Erythroblast (primary cell): ENCODE measurements around the gene SLC16A3.
A peak's percentile ranks its signal among the peaks of the same experiment; 100 is the strongest.

Experiments used
- DNase-seq, 2 experiments: peaks; one replicate each; lab custom pipeline; 2025; lab: John Stamatoyannopoulos, UW
- GATA1 ChIP-seq: IDR thresholded peaks from 2 replicates; pipeline ENCODE4 v1.6.1; 2011; ENCODE audit warnings: low read depth, mild to moderate bottlenecking, control low read depth, low read length, moderate library complexity
- POLR2A ChIP-seq: IDR thresholded peaks from 2 replicates; pipeline ENCODE4 v1.6.1; 2011; ENCODE audit warnings: mild to moderate bottlenecking, low read length

The SLC16A3 gene

DNA sequence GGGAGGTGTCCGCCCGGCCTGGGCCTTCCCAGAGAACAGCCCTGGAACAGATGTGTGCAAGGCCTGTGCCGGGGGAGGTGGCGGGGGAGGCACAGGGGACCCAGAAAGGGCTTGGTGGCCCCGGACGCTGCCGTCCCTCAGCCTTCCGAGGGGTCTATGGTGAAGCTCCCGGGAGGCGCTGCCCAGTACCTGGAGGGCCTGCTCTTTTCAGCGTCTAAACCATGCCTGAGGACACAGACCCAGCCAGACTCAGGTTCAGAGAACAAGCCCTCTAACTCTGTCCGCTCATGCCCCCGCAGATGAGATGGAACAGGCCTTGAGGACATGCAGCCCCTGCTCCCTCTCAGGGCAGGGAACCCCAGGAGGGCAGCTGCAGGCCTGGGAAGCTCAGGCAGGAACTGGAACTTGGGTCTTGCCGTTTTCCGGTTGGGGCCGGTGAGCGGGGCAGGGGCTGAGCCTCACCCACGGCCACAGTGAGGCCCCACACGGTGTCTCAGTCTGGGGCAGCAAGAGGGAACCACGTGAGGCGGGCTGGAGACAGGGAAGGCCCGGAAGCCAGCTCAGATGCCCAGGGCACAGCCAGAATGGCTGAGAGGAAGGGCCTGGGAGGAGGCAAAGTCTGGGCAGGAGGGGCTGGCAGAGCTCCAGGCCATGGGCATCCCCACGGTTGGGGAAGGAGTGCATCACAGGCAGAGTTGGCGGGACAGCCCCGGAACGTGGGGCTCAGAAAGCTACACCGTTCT lies 12.5 kb downstream of the SLC16A3 start:
- DNase-seq, result no peak
- no peak for TF ChIP-seq GATA1
- peak; percentile 16 for TF ChIP-seq POLR2A

DNA sequence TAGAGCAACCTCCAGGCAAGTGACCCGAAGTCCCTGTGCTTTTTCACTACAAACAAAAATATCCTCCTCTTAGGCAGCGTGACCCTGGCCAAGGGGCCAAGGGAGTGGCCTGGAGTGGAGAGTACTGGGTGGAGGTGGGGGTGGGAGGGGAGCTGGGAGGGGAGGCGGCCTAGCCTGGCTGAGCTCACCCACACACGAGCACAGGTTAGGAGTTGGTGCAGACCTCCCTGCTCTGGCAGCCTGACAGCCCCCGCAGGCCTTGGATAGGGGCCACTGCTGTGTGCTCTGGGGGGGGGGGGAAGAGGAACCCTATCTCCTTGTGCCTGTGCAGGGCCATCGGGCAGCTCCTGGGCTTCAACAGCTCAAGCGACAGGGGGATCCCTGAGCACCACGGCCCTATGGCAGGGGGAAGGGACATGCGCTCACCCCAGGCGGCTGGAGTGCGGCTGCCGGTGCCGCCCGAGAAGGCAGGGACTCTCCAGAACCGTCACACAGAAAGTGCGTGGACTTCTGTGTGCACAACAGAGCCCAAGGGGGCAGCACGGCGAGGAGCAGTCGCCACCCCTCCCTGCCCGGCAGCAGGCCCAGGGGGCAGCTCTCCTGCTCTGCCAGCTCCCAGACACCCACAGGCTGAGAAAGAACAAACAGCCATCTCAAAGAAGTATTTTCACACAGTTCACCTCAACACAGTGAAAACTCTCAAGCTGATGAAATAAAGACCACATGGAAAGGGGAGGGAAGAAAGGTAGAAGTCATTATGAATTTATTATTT lies 13.3 kb downstream of the SLC16A3 start:
- DNase-seq, result peak; percentile 63 to 68
- TF ChIP-seq POLR2A (no peak), GATA1 (no peak)

DNA sequence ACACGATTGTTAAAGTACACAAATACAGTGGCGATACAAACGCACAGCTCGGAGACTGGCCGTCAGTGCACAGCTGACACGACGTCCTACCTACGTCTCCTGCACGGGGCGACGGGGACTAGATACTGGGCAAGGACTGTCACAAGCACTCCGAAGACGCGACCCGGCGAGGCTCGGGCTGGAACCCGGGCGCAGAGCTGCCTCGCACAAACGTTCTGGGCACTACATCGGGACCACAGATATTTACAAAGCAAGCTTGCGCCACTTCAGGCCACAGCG lies 13.8 kb downstream of the SLC16A3 start:
- no peak for DNase-seq
- TF ChIP-seq GATA1 (no peak), POLR2A (no peak)

DNA sequence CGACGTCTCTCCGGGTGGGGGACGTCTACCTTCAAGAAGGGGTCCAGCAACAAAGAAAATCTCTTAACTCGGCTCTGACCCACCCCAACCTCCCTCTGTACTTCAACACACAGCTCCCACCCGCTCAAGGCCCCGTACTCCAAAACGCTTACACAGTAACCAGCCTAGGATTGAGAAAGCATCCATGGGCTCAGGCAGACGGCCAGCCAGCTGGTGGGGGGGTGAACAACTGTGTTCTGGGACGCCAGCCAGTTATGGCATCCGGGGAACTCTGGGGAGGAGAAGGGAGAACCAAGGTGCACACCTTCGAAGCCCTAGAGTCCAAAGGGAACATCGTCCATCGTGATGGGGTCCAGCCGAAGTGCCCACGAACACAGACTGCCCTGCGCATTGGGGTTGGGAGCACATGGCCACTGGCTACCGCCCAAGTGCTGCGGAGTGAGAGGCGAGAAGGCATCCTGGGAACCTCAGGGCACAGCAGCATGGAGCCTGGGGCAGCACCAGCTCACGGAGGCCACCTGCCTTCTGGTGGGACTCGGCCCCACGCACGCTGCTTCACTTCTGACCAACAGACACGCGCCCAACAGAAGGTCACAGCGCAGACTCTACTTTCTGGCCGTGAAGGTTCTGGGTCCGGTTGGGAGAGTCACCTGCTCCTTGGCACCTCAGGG lies 14.3 kb downstream of the SLC16A3 start:
- TF ChIP-seq POLR2A (peak; percentile 6), GATA1 (no peak)
- no peak for DNase-seq

DNA sequence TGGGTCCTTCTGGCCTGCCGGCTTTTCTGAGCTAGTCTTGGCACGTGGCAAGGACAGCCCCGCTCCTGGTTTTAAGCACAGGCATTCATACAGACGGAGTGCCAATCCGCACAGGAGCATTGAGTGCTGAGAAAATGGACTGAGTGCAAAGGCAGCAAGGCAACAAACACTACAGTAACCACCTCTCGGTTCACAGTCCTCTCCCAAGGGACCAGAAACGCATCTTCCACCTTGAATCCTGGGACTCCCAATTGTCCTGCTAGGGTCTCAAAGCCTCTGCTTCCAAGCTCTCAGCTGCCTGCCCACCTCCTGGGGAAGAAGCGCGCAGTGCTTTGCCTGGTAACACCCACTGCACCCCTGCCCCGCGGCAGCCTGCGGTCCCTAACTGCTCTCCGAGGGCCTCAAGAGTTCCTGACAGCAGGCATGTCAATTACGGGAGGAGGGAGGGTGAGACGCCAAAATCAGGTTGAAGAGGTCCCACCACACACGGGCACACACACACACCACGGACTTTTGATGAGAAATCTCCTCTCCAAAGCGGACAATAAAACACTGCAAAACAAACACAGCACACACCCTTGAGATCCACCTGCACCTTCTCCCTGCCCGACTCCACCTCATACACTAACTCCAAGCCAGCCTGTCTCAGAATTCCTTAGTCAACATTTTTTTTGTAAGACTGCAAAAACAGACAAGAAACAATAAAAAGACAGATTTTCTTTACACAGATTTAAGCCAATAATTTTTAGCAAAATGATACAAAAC lies 15.0 kb downstream of the SLC16A3 start:
- TF ChIP-seq POLR2A (peak; percentile 20), GATA1 (no peak)
- DNase-seq, result no peak

DNA sequence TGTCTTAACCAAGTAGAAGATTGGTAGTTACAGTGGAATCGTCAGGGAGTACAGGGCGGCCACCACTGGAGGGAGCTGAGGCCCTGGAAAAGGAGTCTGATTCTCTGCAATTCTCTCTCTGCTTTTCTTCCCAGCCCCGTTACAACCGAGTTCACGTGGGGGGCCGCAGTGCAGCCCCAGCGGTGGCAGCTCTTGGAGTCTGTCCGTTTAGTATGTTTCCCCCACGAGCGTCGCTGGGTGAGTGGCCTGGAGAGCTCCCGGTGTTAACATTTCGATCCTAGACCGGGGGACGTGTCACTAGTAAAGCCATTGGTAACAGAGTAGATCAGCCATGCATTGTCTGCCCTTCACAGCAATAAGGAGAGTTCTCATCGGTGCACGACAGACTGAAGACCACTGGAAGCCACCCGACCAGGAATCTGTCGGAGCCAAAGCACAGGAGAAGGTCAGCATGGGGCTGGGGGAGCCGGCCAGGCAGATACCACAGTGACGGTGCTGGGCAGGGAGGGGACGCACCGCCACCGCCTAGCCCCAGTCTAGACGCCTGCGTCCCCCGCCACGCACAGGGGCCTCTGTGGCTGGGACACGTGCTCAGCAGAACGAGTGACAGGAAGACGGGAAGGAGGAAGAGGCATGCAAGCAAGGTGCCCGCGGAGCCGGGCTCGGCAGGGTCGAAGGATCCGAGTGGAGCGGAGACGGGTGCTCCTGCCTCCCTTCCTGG lies 15.7 kb downstream of the SLC16A3 start:
- no peak for TF ChIP-seq POLR2A
- TF ChIP-seq GATA1, result no peak
- DNase-seq, result peak; percentile 36 to 58

DNA sequence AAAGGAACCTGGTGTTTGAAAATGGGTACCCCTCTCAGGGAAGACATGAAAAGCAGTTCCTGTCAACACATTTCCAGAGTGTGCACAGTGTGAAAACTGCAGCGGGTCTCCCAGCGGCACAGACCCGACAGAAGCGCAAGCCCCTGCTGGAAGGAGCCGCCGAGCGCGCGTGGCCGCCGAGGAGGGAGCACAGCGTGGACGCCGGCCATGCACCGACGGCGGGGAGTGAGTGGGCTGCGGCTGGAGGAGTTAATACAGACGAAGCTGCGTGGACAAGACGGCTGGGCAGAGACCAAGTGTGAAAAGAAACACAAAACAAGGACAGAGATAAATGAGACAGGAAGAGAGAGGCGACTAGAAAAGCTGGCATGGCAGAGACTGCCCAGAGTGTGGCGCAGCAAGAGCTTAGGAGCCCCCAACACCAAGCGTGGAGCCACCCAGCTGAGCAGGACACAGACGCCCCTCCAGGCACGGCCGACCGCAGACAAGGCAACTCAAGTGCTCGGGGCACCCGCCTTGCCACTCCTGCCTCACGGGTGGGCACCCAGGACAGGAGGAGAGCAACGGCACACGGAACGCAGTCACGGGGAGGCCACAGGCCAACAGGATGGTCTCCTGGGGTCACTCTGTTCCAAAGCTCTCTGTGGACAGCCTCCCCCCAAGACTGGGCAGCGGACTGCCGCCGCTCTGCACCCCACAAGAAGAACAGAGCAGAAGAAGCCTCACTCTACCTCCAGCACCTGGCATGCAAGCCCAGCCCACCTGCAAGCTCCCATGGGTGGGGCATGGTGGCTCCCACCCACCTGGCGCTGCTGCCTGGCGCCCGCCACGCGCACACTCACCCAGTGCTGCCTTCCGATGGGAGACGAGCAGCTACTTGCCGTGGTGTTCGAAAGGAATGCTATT lies 16.5 kb downstream of the SLC16A3 start:
- DNase-seq, result no peak
- TF ChIP-seq GATA1 (no peak), POLR2A (no peak)

DNA sequence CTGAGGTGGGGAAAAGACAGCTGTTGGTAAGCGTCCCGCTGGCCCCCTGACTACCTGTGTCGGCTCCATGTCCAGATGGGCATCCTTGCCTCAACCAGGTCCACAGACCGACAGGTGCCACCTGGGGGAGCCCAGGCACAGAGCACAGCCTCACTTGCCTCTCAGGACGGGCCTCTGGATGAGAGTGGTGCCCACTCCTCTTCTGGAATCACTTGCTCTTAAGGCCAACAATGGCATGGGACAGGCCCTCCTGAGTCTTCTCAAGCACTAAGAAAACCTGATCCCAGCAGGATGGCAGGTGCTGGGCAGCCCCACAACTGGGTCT lies 17.2 kb downstream of the SLC16A3 start:
- TF ChIP-seq GATA1 (no peak), POLR2A (no peak)
- DNase-seq, result no peak

DNA sequence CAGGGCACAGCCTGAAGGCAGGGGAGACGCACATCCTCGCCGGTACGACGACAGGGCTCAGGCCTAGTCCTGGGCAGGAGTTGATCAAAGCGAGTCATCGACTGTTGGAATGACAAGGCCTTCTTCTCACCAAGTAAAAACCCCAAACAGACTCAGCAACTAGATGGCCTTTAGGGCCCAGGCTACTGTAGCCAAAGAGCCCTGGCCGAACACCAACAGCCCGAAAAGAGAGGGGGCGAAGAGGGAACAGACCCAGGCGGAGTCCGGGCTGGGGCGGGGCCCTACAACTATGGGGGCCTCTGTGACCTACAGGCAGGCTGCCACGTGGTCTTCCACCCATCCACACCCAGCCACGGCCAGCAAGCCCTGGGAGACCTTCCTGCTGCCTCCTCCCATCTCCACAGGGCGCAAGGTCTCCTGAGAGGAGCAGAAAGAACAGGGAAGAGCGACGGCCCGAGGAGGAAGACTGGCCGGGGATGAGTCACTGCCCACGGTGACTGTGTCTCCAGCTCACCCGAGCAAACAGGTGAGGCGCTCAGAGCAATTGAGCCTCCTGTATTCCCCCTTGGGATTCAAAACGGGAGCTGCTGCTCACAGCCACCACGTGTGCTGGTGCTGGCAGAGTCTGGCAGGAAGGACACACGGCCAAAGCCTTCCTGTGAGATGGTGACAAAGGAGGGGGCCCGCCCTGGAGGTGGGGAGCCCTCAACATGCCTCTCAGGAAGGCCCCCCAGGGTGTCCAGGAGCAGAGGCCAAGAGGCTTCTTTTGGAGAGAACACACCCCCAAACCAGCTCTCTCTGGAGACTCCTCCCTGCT lies 17.7 kb downstream of the SLC16A3 start:
- no peak for DNase-seq
- TF ChIP-seq GATA1, result no peak
- no peak for TF ChIP-seq POLR2A

DNA sequence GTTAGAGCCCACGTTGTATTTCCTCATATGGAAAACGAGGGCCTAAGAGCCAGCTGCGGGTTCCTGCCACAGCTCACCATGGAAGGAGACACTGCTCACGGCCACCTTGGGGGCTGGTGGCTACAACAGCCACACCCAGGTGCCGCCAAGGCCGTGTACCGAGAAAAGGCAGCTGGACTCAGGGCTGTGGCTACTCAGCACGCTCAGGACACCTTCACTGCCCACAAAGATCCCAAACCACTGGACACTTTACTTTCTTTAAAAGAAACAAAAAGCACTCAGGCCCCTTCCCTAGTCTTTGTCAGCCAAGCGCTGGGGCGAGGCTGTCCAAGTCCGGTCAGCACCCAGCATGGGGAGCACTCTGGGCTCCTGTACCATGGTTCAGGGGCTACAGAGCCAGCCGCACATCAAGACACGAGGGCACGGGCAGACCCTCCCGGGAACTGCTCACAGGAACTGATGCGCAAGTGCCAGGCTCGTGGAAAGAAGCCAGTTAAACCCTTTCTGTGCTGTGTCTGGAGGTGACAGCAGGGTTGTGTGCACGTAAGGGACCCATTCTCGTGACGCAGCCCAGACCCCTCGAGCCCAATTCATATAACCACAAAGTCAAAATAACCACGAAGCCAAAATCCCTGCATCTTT lies 18.5 kb downstream of the SLC16A3 start:
- DNase-seq, result no peak

More for the DNA sequence above, 18.5 kb downstream of the SLC16A3 start:
- TF ChIP-seq GATA1, result no peak
